Right ventricle myocardium superior (tissue), 1 donor: ENCODE measurements around the gene IFT88. TPM values are rescaled to one million over a fixed set of nuclear protein-coding genes. Genes with fewer than 3 reads are reported as not detected.
"Not testable (repeated sequence)": the region's sequence is repeated elsewhere in the genome, so short reads cannot be mapped to it uniquely, and the experiment has no call there.

Experiments
- ATAC-seq: fragments of 200-7000 bp; cut with Tn5 transposase; one replicate; pipeline ENCODE4 v1.9.1; 2020; ENCODE audit warnings: mild to moderate bottlenecking; ENCODE audit not compliant: poor library complexity
- DNase-seq: peaks from one replicate; pipeline ENCODE4 v3.0.0-alpha.2; 2020
- intact Hi-C: fragments of 100-400 bp; cut with DNase I; formaldehyde crosslinking; loops from one replicate; pipeline ENCODE4 v1.11.2; 2022
- total RNA-seq: library from RNA; stranded (reverse); fragmentation: NEBNext Ultra II Directional; extraction: Animal tissue kit (Norgen Biotek cat#: 25700); gene quantifications from one replicate; pipeline ENCODE4 v1.2.1, GENCODE V29; 2021
- donor health status: DM: no; HTN: yes; CAD: no; lungs with severe emphysema.

IFT88 gene
- total RNA-seq, 1 donor from 2014 or later: 6.0 TPM

DNA sequence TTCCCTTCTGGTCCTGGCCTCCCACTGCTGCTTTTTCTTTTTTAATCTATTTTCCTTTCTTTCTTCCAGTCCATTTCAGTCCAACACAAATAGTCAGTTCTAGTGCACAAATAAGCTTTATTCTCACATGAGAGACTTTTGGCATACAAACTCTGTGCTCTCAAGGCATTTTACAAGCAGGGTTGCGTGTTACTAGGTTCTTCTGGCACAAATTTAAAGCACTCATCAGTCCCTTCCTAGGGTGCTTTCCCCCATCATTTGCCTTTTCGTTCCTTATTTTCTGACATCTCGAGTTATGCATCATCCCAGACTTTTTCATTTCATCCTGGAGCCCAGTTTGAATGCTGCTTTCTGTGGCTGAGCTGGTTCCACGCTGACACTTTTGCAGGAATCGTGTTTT is 106.8 kb downstream of the IFT88 start:
- ATAC-seq: no peak
- no peak for DNase-seq
- intact Hi-C loops: no loop called here

DNA sequence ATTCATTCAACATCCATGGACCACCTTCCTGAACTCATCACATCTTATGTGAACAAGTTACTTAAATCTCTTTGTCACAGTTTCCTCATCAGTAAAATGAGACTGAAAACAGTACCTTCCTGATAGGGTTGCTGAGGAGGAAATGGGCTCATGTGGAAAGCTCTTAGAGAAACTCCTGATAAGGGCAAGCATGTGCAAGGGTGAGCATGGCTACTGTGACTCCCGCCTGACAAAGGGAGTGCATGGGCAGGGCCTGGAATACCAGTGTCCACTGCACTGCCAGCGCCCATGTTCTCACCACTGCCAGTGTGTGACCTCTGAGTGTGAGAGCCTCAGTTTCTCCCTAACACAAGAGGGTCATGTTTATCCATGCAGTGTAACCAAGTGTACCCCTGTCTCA is 109.3 kb downstream of the IFT88 start:
- DNase-seq (no peak), ATAC-seq (no peak)
- intact Hi-C loops: no loop called here

DNA sequence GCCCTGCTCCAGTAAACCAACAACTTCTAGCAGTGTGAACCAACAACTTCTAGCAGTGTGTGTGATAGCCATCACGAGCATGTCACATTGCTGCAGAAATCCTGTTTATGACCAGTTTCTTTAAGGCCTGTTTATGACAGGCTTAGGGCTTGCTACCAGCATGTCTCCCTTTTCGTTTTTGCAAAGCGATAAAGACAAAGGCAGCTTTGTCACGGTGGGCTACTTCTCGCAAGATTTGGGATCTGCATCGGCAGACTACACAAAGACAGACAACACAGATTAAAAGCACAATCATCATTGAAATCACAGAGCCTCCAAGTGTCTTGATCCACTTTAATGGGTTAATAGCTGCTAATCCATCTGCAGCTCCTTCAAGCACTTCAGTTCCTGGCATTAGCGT is 111.6 kb downstream of the IFT88 start:
- DNase-seq, ATAC-seq, intact Hi-C loops: not testable (repeated sequence)

DNA sequence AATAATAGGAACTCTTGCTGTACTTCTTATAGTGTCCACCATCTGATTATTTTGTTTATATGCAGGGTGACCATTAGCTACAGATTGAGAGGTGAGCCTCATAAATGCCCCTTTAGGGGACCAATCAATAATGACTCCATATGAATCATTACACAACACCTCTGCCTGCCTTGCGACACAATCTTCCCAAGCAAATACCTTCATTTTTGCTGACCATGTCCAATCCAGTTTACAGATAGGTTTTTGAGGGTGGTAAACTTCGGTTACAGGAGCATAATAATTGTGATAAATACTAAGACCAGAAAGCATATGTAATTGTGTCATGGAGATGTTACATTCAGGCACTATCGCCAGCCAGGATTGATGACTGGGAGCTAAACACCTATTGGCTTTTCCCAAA is 112.9 kb downstream of the IFT88 start:
- DNase-seq (no peak), ATAC-seq (no peak)
- intact Hi-C loops: no loop called here

DNA sequence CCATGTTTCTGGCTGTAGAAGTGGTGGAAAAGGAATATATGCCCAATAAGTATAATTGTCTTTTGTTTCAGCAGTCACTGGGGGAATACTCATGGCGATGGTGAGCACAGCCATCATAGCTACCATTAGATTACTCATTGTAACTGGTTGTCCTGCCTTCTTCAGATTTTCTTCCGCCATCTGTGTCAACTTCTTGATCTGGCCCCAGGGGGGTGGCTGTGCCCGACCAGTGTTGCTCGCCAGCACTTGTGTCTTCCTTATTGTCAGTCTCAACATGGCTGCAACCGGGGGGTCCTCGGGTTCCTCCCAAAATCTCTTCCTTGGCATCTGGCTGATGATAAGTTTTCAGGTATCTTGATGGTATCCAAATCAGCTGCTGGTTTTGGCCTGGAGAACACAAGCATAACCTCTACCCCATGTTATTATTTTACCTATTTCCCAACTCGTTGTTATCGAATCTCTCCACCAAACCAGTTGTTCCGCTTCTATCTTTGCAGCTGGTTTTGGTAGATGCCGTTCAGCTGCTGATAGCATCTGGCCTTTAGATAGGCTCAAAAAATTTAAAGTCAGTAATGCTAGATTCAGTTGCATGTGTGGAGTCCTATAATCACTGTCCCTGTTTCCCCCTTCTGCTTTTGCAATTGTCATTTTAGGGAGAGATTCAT is 113.6 kb downstream of the IFT88 start:
- DNase-seq: no peak
- no peak for ATAC-seq
- intact Hi-C loops: no loop called here

DNA sequence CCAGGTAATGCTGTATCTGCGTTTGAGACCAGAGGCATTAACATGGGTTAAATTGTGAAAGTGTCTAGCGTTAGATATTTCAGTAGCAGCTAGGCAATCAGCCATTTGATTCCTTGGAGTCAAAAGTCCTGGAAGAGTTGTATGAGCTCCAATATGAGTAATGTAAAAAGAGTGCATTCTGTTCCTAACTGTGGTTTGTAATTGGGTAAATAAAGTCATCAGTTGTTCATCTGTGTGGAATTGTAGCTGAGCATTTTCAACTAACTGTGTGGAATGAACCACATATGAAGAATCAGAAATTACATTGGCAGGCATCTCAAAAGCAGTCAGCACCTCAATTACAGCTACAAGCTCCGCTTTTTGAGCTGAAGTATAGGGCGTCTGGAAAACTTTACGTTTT is 114.5 kb downstream of the IFT88 start:
- ATAC-seq, intact Hi-C loops, DNase-seq: not testable (repeated sequence)

DNA sequence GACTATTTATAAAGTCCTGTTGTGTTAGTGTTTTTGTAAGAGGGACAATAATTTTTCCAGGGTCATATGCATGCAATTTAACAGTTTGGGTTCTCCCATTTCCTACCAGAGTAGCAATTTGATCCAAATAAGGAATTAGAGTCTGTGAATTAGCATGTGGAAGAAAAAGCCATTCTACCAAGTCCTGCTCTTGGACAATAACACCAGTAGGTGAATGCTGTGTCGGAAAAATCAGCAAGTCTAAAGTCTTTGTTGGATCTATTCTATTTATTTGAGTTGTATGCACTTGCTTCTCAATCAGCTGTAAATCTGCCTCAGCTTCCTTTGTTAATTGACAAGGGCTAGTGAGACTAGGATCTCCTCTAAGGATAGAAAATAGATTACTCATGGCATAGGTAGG is 115.1 kb downstream of the IFT88 start:
- no peak for DNase-seq
- intact Hi-C loops: no loop called here
- no peak for ATAC-seq

DNA sequence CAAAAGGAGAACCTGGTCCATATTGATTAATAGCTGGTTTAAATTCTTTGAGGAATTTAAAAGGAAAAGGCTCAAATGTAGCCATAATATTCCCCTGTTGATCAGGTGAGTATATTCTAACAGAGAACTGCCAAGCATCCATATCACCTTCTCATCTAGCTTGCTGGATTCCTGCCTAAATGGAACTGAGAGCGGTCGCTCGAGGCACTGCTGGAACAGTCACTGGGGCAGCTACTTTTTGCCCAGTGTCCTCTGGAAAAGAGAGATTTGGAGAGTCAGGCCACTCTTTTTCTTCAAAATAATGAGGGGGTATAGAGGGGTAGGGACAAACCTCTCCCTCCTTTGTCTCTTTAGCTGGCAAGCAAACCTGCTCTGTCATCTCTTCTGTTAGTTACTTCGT is 117.1 kb downstream of the IFT88 start:
- ATAC-seq (no peak), DNase-seq (no peak)
- intact Hi-C loops: no loop called here

DNA sequence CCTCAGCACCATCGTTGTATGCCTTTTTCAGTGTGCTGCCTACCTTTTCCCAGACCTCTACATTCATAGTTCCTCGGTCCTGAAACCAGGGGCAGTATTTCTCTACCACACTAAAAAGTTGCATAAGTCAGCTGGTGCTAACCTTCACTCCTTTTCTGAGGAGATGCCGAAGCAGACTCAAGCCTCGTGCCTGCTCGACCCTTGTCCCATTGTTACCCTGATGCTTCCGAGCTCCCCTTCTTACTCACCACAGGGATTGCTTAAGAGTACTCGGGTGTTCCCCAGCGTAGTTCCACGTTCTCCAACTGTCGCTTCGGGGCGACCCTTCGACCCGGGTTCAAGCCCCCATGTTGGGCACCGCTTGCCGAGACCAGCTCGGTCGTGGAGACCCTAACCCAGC is 117.6 kb downstream of the IFT88 start:
- ATAC-seq (no peak), DNase-seq (no peak)

DNA sequence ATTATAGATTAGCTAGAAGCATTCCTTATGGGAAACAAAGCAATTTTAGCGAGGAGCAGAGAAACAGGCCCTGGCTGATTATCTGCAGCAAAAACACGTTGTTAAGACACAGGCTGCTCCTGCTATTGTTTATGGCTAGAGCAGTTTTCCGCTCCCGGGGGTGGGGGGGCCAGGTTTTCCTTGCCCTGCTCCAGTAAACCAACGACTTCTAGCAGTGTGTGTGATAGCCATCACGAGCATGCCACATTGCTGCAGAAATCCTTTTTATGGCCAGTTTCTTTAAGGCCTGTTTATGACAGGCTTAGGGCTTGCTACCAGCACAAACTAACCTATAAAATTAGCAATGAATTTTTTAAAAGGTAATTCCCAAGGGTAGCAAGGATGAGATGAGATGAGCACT is 118.1 kb downstream of the IFT88 start:
- DNase-seq (no peak), ATAC-seq (no peak)
- intact Hi-C loops: no loop called here

More for the DNA sequence above, 117.6 kb downstream of the IFT88 start:
- intact Hi-C loops: no loop called here

DNA sequence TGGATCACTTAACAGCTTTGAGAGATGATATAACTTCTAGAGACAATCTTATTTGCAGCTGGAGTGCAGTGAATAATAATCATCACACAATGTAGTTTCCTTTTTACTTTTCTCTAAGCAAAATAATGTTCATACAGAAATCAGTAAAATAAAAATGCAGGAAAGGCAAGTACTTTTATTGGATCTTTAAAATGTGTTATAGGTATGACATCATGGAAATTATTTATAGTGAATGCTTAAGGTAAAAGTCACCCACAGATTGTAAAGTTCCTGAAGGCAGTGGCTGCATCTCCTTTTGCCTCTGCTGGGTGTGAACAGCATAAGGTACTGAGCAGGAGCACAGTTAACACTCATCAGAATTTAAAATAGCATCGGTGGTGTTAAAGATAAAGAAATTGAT is 119.2 kb downstream of the IFT88 start:
- intact Hi-C loops: no loop called here
- ATAC-seq (no peak), DNase-seq (no peak)

DNA sequence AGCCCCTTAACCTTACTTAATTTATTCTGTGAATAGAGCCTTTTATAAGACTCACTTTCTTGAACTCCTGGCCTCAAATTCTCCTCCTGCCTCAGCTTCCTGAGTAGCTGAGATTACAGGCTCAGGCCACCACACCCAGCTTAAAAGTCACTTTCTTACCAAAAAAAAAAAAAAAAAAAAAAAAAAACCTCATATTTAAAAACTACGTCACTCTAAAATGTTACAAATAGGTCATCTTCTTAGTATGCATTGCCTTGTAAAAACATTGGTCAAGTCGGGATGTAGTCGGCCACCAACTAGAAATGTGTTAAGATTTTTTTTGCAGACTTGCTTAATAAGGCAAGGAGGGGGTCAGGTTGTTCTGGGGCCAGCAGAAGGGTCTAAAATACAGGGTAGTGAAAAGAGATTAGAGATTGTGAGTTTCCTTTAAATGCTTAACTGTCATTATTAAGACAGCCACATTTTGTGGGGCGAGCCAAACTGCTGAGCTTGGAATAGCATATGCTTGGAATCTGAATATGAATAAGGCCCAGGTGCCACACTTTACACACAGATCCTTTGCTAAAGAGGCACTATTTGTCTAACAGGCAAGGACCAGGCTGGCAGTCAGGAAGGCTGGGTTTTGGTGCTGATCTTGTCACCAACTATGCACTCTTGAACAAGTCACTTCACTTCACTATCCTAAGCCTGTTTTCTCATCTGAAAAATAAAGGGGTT is 120.1 kb downstream of the IFT88 start:
- intact Hi-C loops: no loop called here
- no peak for ATAC-seq
- no peak for DNase-seq

DNA sequence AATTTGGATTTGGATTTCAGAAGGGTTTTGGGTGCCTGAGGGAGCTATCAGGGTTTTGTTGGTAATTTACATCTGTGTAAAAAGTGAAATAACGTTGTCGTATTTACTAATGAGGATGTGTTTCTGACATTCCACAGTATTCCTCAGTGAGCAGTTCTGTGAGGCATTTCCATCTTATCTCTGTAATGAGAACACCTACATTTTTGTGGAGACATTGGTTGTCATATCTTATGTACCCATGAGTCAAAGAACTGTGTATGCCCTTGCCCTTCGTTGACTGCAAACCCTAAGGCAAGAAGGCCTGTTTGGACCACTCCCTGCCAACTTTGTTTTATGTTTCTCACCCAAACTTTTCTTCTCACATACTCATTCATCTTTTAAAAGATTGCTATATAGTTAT is 122.3 kb downstream of the IFT88 start:
- intact Hi-C loops: no loop called here
- DNase-seq: no peak

DNA sequence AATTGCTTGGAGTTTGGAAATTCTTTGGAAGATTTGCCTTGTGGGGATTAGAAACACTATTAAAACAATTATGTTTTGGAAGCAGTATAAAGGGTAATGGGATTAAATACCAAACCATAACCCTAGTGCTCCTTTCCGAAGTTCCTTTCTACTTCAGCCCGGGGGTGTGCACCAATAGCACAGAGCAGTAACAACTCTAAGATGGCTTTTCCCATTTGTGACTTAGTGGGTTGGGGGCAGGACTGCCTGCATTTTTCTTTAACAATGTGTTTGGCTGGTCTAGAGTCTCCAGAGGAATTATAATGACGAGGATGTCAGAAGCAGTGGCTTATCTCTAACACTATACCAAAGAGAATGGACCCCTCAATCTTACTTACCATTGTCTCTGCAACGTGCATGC is 124.7 kb downstream of the IFT88 start:
- ATAC-seq (no peak), DNase-seq (no peak)
- intact Hi-C loops: no loop called here

More for the DNA sequence above, 122.3 kb downstream of the IFT88 start:
- ATAC-seq: no peak

DNA sequence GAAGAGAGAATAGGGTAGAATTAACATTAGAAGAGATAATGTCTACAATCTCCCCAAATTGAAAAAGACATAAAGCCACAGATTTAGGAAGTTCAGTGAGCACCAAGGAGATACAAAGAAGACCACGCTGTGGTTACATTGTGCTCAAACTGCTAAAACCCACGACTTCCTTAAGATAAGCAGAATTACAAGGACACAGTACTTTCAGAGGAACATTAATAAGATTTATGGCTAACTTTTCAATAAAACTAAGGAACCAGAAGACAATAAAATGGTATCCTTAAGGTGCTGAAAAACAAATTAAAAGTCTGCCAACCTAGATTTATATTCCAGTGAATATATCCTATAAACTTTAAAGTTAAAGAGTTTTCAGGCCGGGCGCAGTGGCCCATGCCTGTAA is 129.1 kb downstream of the IFT88 start:
- intact Hi-C loops: no loop called here
- no peak for DNase-seq

DNA sequence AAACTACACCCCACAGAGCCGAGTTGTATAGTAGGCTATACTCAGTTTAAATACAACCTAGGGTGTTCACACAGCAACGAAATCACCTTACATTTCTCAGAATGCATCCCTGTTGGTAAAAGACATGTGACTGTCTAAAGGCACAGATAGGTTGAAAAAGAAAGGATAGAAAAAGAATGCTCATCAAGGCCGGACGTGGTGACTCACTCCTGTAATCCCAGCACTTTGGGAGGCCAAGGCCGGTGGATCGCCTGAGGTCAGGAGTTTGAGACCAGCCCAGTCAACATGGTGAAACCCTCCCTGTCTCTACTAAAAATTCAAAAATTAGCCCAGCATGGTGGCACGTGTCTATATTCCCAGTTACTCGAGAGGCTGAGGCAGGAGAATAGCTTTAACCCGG is 132.8 kb downstream of the IFT88 start:
- DNase-seq: no peak
- no peak for ATAC-seq
- intact Hi-C loops: no loop called here

More for the DNA sequence above, 129.1 kb downstream of the IFT88 start:
- no peak for ATAC-seq

DNA sequence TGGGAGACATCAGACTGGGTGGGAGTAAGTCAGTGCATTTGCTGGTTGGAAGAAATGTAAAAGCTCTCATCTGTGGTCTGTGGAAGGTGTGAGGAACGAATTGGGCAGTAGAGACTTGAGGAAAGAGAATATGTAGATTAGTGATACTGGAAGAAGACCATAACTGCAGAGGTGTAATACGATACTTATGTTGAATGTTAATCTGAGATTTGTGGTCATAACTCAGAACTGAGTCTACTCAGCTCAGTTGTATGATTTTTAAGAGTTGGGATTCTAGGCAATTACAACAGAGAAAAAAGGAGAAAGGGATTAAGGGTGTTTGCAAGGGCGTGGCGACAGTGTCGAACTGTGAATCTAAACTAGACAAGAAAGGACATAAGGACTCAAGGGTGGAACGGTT is 133.3 kb downstream of the IFT88 start:
- DNase-seq (no peak), ATAC-seq (no peak)
- intact Hi-C loops: no loop called here

DNA sequence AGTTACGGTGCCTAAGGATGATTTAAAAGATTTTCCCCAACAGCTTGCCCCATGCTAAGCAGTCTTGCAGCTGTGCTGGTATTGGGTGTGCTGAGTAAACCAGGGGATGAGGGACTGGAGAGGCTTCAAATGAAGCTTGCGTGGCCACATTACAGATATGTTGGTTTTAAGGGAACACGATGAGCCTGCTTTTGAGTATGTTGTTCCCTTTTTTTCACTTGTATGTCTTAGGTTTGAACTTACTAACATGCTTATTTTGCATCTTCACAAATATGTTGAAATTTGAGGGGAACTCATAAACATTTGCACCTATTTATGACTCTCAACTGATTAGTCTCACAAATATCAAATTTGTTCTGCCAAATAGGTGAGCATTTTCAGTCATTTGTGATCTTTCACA is 134.5 kb downstream of the IFT88 start:
- no peak for ATAC-seq
- intact Hi-C loops: no loop called here
- DNase-seq: no peak

DNA sequence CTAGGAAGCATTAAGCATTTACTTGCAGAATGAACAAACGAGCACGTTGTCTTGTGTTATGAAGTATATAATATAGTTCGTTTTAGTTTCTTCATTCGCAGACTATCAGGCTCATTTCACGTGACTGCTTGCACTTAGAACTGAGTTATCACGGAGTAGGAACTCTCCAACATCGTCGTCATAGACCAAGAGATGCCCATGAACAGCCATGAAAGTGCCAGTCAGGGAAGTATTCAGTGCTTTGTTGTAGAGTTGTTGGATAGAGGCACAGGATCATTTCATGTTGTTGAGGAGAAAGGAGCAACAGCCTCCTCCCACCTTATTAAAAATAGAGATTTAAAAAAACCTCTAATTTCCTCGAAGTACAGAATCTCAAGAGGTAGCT is 135.6 kb downstream of the IFT88 start:
- intact Hi-C loops: no loop called here
- ATAC-seq (no peak), DNase-seq (no peak)

DNA sequence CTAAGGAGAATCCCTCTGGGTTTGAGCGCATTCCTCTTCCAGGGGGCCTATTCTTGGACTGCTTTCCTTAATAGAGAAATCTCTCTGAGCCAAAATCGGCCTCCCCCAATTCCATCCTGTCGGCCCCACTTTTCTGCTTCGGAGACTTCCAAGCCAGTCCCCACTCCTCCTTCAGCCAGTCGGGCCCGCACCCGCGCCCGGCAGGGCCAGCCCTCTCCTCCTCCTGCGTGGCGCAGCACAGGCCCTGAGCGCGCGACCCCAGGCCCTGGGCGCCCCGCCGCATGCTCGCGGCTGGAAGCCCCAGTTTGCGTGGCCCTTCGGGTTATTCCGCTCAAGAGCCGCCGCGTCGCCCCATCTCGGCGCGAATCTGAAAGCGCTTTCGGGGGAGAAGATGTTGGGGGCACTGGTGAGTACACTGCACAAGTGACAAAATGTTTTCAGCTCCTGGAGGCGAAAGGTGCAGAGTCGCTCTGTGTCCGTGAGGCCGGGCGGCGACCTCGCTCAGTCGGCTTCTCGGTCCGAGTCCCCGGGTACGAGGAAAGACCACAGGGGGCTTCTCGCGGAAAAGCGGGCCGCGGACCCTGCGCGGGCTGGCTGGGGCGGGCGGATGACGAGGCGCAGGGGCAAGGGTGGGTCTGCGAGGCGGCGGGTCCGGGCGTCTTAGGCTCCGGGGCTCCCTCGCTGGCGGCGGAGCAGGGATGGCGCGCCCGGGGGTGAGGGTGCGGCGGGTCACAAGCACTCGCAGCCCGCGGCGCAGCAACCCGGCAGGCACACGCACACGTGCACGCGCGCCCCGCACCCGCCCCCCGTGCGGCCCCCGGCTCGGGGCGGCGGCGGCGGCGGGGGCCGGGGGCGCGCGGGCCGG is 136.2 kb downstream of the IFT88 start, which contains the start of gene IL17D:
Gene IL17D, plus strand, starts transcription at position 785 of the 865 bp plus-strand sequence. CDS start 303 bp downstream, outside the sequence.
- DNase-seq: no peak
- intact Hi-C loops: no loop called here

More for the DNA sequence above, 136.2 kb downstream of the IFT88 start, which contains the start of gene IL17D:
- ATAC-seq: peak; percentile 41
